GM18951 (cell line): Measurements from ENCODE around the gene KCNJ15.
"Not testable (repeated sequence)": the region's sequence is repeated elsewhere in the genome, so short reads cannot be mapped to it uniquely, and the experiment has no call there.

Source experiments
- POLR2A ChIP-seq: IDR thresholded peaks from 4 replicates; pipeline ENCODE4 v1.6.1; 2011; ENCODE audit warnings: mild to moderate bottlenecking; ENCODE audit not compliant: insufficient read length, insufficient read depth; ENCODE audit errors: extremely low read depth
- in situ Hi-C: fragments of 300-500 bp; cut with MboI; formaldehyde crosslinking; loops from one replicate; pipeline ENCODE4 v1.12.0; 2022; ENCODE audit warnings: low sequenced_read_pairs, mixed read lengths, inconsistent platforms; ENCODE audit not compliant: unreplicated experiment

KCNJ15 gene

GRCh38 chr21:38236232-38236631 is 20.6 kb upstream of the KCNJ15 start:
- in situ Hi-C loops = no loop called here
- no peak for TF ChIP-seq POLR2A

- TF ChIP-seq POLR2A = no peak
These were observed 17.1 kb upstream of the KCNJ15 start for GRCh38 chr21:38239672-38240071.

GRCh38 chr21:38240129-38240528 is 16.7 kb upstream of the KCNJ15 start:
- TF ChIP-seq POLR2A = no peak
- in situ Hi-C loops = no loop called here

More at GRCh38 chr21:38239672-38240071, 17.1 kb upstream of the KCNJ15 start:
- in situ Hi-C loops = no loop called here

GRCh38 chr21:38241029-38241740 is 15.6 kb upstream of the KCNJ15 start:
- TF ChIP-seq POLR2A = no peak
- in situ Hi-C loops = no loop called here

GRCh38 chr21:38242061-38242460 is 14.7 kb upstream of the KCNJ15 start:
- in situ Hi-C loops = no loop called here
- no peak for TF ChIP-seq POLR2A

GRCh38 chr21:38243732-38244406 is 12.9 kb upstream of the KCNJ15 start:
- in situ Hi-C loops = no loop called here
- TF ChIP-seq POLR2A = no peak

- TF ChIP-seq POLR2A = no peak
- in situ Hi-C loops = no loop called here
These were observed 12.4 kb upstream of the KCNJ15 start for GRCh38 chr21:38244407-38244787.

GRCh38 chr21:38244885-38245869 is 11.6 kb upstream of the KCNJ15 start:
- in situ Hi-C loops = no loop called here
- no peak for TF ChIP-seq POLR2A

GRCh38 chr21:38246511-38246910 is 10.3 kb upstream of the KCNJ15 start:
- no peak for TF ChIP-seq POLR2A
- in situ Hi-C loops = no loop called here

GRCh38 chr21:38247054-38247453 is 9.7 kb upstream of the KCNJ15 start:
- in situ Hi-C loops = not testable (repeated sequence)

- in situ Hi-C loops = no loop called here
These were observed 8.9 kb upstream of the KCNJ15 start for GRCh38 chr21:38247738-38248510.

GRCh38 chr21:38249256-38249655 is 7.5 kb upstream of the KCNJ15 start:
- no peak for TF ChIP-seq POLR2A
- in situ Hi-C loops = no loop called here

More at GRCh38 chr21:38247738-38248510, 8.9 kb upstream of the KCNJ15 start:
- no peak for TF ChIP-seq POLR2A
